HG03103 (cell line): ENCODE data around the gene HOXC9.

Experiments used
- ATAC-seq: cut with Tn5 transposase; IDR thresholded peaks from one replicate; pipeline ENCODE4 v1.9.1; 2021; ENCODE audit warnings: low read depth; ENCODE audit not compliant: unreplicated experiment

HOXC9 gene

DNA sequence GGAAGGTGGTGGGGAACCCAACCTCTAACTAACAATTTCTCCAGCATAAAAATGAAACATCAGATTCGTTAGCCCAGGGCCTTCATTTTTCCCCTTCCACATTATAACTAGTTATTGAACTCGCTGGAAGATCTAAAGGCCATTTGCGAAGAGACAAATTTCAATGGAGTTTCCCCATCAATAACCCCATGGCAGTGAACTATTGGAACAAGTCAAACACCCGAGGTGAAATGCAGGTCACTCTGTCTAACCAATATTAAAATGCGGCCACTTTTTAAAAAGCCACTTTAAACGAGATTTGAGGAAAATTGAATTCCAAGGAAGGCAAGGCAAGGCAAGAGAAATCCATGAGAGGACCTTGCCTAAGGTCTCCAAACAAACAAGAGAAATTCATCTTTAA is 49.1 kb downstream of the HOXC9 start:
- no peak for ATAC-seq

- ATAC-seq: no peak
These were observed 50.5 kb downstream of the HOXC9 start for GRCh38 chr12:54050482-54050810.

DNA sequence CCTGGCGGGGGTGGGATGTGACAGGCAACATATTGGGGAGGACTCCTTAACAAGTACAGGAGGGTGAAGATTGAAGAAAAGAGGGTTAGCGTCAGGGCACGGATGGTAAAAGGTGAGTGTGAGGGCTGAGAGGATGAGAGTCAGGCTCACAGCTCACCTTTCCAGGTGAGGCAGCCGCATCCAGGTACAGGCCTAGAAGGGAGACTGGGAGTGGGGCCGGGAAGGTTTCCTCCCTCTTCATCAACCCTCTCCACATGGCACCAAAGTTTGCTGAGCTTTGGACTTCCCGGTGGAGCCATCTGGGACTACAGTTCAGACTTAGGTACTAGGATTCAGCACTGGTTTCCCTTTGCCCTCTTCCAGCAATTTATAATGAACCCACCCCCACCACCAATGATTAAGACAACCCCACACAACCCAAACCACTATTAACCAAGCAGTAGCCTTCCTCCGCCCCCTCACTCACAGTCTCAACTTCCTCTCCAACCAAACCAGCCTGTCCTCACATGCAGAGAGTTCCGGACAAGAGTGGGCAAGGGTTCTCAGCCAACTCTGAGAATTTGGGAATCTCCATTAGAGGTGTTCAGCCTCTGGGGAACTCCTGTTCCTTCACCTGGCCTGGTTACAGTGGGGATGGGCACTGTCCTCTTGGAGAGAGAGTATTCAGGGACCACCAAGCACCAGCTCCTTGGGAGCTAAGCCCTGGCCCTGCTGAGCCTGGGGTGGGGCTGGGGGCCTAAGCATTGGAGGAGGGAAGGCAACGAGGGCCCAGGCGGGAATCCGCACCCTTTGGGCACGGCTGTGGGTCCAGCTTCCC is 51.3 kb downstream of the HOXC9 start:
- no peak for ATAC-seq

GRCh38 chr12:54051874-54052437 is 52.0 kb downstream of the HOXC9 start:
- ATAC-seq: no peak

GRCh38 chr12:54052438-54053002 is 52.6 kb downstream of the HOXC9 start:
- ATAC-seq: no peak
